ENCODE results near the gene LIN28B.

- TF ChIP-seq JUNB (IDR thresholded peaks at IDR 0.05; ENCODE audit: unreplicated experiment): no peak
- no peak for TF ChIP-seq POLR2AphosphoS5 (IDR thresholded peaks at IDR 0.05; ENCODE audit: low read depth)
- TF ChIP-seq CTCF (conservative IDR thresholded peaks at IDR 0.05; ENCODE audit: low read depth in 2 of 2): no peak
- TF ChIP-seq CREB1 (CRISPR knock-in tag; IDR thresholded peaks at IDR 0.05; ENCODE audit: low read depth): no peak
- TF ChIP-seq EZH2 (IDR thresholded peaks at IDR 0.05; ENCODE audit: low read depth, unreplicated experiment): no peak
- no peak for TF ChIP-seq EZH2phosphoT487 (IDR thresholded peaks at IDR 0.05; ENCODE audit: unreplicated experiment)
- no peak for TF ChIP-seq REST (IDR thresholded peaks at IDR 0.05; ENCODE audit: unreplicated experiment)
Observed at GRCh38 chr6:105068407-105068806, 111.5 kb downstream of the LIN28B start.
